Measurements from ENCODE around the gene COX6A1. TPM values are rescaled to one million over a fixed set of nuclear protein-coding genes. Genes with fewer than 3 reads are reported as not detected.

COX6A1 gene
- total and polyA plus RNA-seq, 4 experiments from 2014 or later, result 144 to 1,220 (median 493) TPM

GRCh38 chr12:120413901-120414695 lies 23.8 kb upstream of the COX6A1 start:
- DNase-seq, result no peak
- no peaks in the 10 kb centered on the region for H3K9me3 Mint-ChIP-seq
- H3K27me3 Mint-ChIP-seq, result peaks cover 3 to 9% of the 10 kb centered on the region in 2 donors
- no peaks in the 10 kb centered on the region for H3K9me3 ChIP-seq (ENCODE audit: control insufficient read depth in 1 of 2, low read length in 2 of 2)
- H3K4me3 Mint-ChIP-seq, result no peak overlapping the region
- no peaks in the 10 kb centered on the region for H3K36me3 ChIP-seq (ENCODE audit: insufficient read depth, low read length)
- H3K27ac ChIP-seq (ENCODE audit: low read depth, low read length), result no peak overlapping the region
- peak overlapping the region in 1 of 7 donors; percentile 13 for H3K27ac Mint-ChIP-seq
- no peak overlapping the region for H3K4me3 ChIP-seq (ENCODE audit: low read length in 2 of 2)
- no peaks in the 10 kb centered on the region for H3K4me1 Mint-ChIP-seq
- H3K4me1 ChIP-seq (ENCODE audit: insufficient read depth, low read length), result no peaks in the 10 kb centered on the region
- no peaks in the 10 kb centered on the region for H3K27me3 ChIP-seq (ENCODE audit: insufficient read depth, low read length)
- intact Hi-C loops (cut with micrococcal nuclease), result no loop called here
- CTCF ChIA-PET (ENCODE audit: partially characterized antibody), result no interaction called here
- H3K36me3 Mint-ChIP-seq, result no peaks in the 10 kb centered on the region
- POLR2A ChIA-PET (ENCODE audit: partially characterized antibody), result no interaction called here

- DNase-seq, result no peak
- Histone ChIP-seq H3K9me3 (ENCODE audit: control insufficient read depth in 1 of 2, low read length in 2 of 2) (no peaks in the 10 kb centered on the region), H3K4me1 (ENCODE audit: insufficient read depth, low read length) (no peaks in the 10 kb centered on the region), H3K36me3 (ENCODE audit: insufficient read depth, low read length) (no peaks in the 10 kb centered on the region), H3K27me3 (ENCODE audit: insufficient read depth, low read length) (no peaks in the 10 kb centered on the region), H3K27ac (ENCODE audit: low read depth, low read length) (no peak overlapping the region), H3K4me3 (ENCODE audit: low read length in 2 of 2) (no peak overlapping the region)
- no peaks in the 10 kb centered on the region for H3K9me3 Mint-ChIP-seq
- no peak overlapping the region for H3K4me3 Mint-ChIP-seq
- ChIA-PET CTCF (ENCODE audit: partially characterized antibody) (no interaction called here), POLR2A (ENCODE audit: partially characterized antibody) (no interaction called here)
- intact Hi-C loops (cut with micrococcal nuclease), result no loop called here
- peaks cover 3 to 7% of the 10 kb centered on the region in 2 donors for H3K27me3 Mint-ChIP-seq
- H3K4me1 Mint-ChIP-seq, result no peaks in the 10 kb centered on the region
- H3K27ac Mint-ChIP-seq, result no peak overlapping the region
- no peaks in the 10 kb centered on the region for H3K36me3 Mint-ChIP-seq
These were observed 21.3 kb upstream of the COX6A1 start for GRCh38 chr12:120416490-120417216.

- H3K27me3 Mint-ChIP-seq, result peaks cover 0 to 5% of the 10 kb centered on the region in 2 donors
- POLR2A ChIA-PET (ENCODE audit: partially characterized antibody), result no interaction called here
- intact Hi-C loops (cut with micrococcal nuclease), result no loop called here
These were observed 19.9 kb upstream of the COX6A1 start for GRCh38 chr12:120417917-120418580.

GRCh38 chr12:120421701-120422100 lies 16.2 kb upstream of the COX6A1 start:
- CTCF ChIA-PET (ENCODE audit: partially characterized antibody), result no interaction called here
- no peak overlapping the region for H3K4me3 Mint-ChIP-seq

More at GRCh38 chr12:120417917-120418580, 19.9 kb upstream of the COX6A1 start:
- Histone ChIP-seq H3K27me3 (ENCODE audit: insufficient read depth, low read length) (no peaks in the 10 kb centered on the region), H3K36me3 (ENCODE audit: insufficient read depth, low read length) (no peaks in the 10 kb centered on the region), H3K27ac (ENCODE audit: low read depth, low read length) (no peak overlapping the region), H3K4me3 (ENCODE audit: low read length in 2 of 2) (no peak overlapping the region), H3K9me3 (ENCODE audit: control insufficient read depth in 1 of 2, low read length in 2 of 2) (no peaks in the 10 kb centered on the region), H3K4me1 (ENCODE audit: insufficient read depth, low read length) (no peaks in the 10 kb centered on the region)
- Mint-ChIP-seq H3K36me3 (no peaks in the 10 kb centered on the region), H3K4me1 (no peaks in the 10 kb centered on the region), H3K9me3 (no peaks in the 10 kb centered on the region), H3K27ac (no peak overlapping the region), H3K4me3 (no peak overlapping the region)
- no peak for DNase-seq
- CTCF ChIA-PET (ENCODE audit: partially characterized antibody), result no interaction called here

GRCh38 chr12:120422892-120423456 lies 14.9 kb upstream of the COX6A1 start:
- H3K27me3 Mint-ChIP-seq, result peaks cover 0 to 3% of the 10 kb centered on the region in 2 donors
- intact Hi-C loops (cut with micrococcal nuclease), result no loop called here
- Histone ChIP-seq H3K36me3 (ENCODE audit: insufficient read depth, low read length) (no peaks in the 10 kb centered on the region), H3K4me3 (ENCODE audit: low read length in 2 of 2) (no peak overlapping the region), H3K9me3 (ENCODE audit: control insufficient read depth in 1 of 2, low read length in 2 of 2) (no peaks in the 10 kb centered on the region), H3K27me3 (ENCODE audit: insufficient read depth, low read length) (no peaks in the 10 kb centered on the region), H3K4me1 (ENCODE audit: insufficient read depth, low read length) (no peaks in the 10 kb centered on the region), H3K27ac (ENCODE audit: low read depth, low read length) (no peak overlapping the region)
- ChIA-PET CTCF (ENCODE audit: partially characterized antibody) (no interaction called here), POLR2A (ENCODE audit: partially characterized antibody) (no interaction called here)
- H3K36me3 Mint-ChIP-seq, result no peaks in the 10 kb centered on the region
- no peak for DNase-seq
- no peaks in the 10 kb centered on the region for H3K9me3 Mint-ChIP-seq
- peak overlapping the region in 1 of 8 donors; percentile 58 for H3K4me3 Mint-ChIP-seq
- H3K4me1 Mint-ChIP-seq, result peaks cover 0 to 1% (median 0%) of the 10 kb centered on the region in 4 donors
- no peak overlapping the region for H3K27ac Mint-ChIP-seq

More at GRCh38 chr12:120421701-120422100, 16.2 kb upstream of the COX6A1 start:
- Mint-ChIP-seq H3K4me1 (peaks cover 0 to 1% (median 0%) of the 10 kb centered on the region in 4 donors), H3K36me3 (no peaks in the 10 kb centered on the region), H3K9me3 (no peaks in the 10 kb centered on the region), H3K27ac (no peak overlapping the region), H3K27me3 (peaks cover 0 to 5% of the 10 kb centered on the region in 2 donors)
- H3K9me3 ChIP-seq (ENCODE audit: control insufficient read depth in 1 of 2, low read length in 2 of 2), result no peaks in the 10 kb centered on the region
- no peak for DNase-seq
- intact Hi-C loops (cut with micrococcal nuclease), result no loop called here
- no peak overlapping the region for H3K4me3 ChIP-seq (ENCODE audit: low read length in 2 of 2)
- no peaks in the 10 kb centered on the region for H3K36me3 ChIP-seq (ENCODE audit: insufficient read depth, low read length)
- no peaks in the 10 kb centered on the region for H3K27me3 ChIP-seq (ENCODE audit: insufficient read depth, low read length)
- POLR2A ChIA-PET (ENCODE audit: partially characterized antibody), result no interaction called here
- H3K4me1 ChIP-seq (ENCODE audit: insufficient read depth, low read length), result no peaks in the 10 kb centered on the region
- no peak overlapping the region for H3K27ac ChIP-seq (ENCODE audit: low read depth, low read length)

- no peaks in the 10 kb centered on the region for H3K9me3 ChIP-seq (ENCODE audit: control insufficient read depth in 1 of 2, low read length in 2 of 2)
- no peak for DNase-seq
- H3K9me3 Mint-ChIP-seq, result no peaks in the 10 kb centered on the region
- intact Hi-C loops (cut with micrococcal nuclease), result no loop called here
- H3K27me3 Mint-ChIP-seq, result peaks cover 6 to 7% of the 10 kb centered on the region in 2 donors
- H3K27ac Mint-ChIP-seq, result no peak overlapping the region
- POLR2A ChIA-PET (ENCODE audit: partially characterized antibody), result no interaction called here
- no peaks in the 10 kb centered on the region for H3K36me3 ChIP-seq (ENCODE audit: insufficient read depth, low read length)
- no peak overlapping the region for H3K27ac ChIP-seq (ENCODE audit: low read depth, low read length)
- H3K4me3 Mint-ChIP-seq, result no peak overlapping the region
- no peaks in the 10 kb centered on the region for H3K4me1 ChIP-seq (ENCODE audit: insufficient read depth, low read length)
- no peak overlapping the region for H3K4me3 ChIP-seq (ENCODE audit: low read length in 2 of 2)
- CTCF ChIA-PET (ENCODE audit: partially characterized antibody), result no interaction called here
- peaks cover 0 to 4% (median 3%) of the 10 kb centered on the region in 4 donors for H3K4me1 Mint-ChIP-seq
- no peaks in the 10 kb centered on the region for H3K27me3 ChIP-seq (ENCODE audit: insufficient read depth, low read length)
- no peaks in the 10 kb centered on the region for H3K36me3 Mint-ChIP-seq
These were observed 12.1 kb upstream of the COX6A1 start for GRCh38 chr12:120425797-120426196.
